Measurements from ENCODE around the gene BLTP3A.
A peak's percentile ranks its signal among the peaks of the same experiment; 100 is the strongest.
"Not testable (repeated sequence)": the region's sequence is repeated elsewhere in the genome, so short reads cannot be mapped to it uniquely, and the experiment has no call there.

BLTP3A gene

GRCh38 chr6:34791164-34791700 is 651 bp upstream of the BLTP3A start:
- DNase-seq = peak; percentile 34

GRCh38 chr6:34792605-34793500 is 970 bp downstream of the BLTP3A start:
- no peak for DNase-seq

DNA sequence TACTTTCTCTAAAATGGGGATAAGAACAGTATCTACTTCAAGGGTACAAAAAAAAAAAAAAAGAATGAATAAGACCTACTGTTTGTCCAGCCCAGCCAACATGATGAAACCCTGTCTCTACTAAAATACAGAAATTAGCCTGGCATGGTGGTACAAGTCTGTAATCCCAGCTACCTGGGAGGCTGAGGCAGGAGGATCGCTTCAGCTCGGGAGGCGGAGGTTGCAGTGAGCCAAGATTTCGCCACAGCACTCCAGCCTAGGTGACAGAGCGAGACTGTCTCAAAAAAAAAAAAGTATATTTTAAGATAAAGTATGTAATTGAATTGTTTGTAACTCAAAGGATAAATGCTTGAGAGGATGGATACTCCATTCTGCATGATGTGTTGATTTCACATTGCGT is 2.0 kb downstream of the BLTP3A start:
- DNase-seq = no peak

GRCh38 chr6:34795836-34796425 is 4.0 kb downstream of the BLTP3A start:
- no peak for DNase-seq

DNA sequence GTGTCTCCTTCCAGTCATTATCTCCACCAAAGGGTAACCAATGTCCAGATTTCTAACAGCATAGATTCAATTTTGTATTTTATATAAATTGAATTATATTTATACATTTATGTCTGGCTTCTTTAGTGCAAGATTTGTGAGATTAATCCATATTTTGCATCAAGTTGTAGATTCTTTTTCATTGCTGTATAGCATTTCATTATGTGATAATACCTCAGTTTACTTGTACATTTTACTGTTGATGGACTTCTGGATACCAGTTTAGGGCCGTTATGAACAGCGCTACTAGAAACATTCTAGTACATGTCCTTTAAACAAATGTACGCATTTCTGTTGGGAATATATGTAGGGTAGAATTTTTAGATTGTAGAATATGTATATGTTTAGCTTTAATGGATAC is 6.2 kb downstream of the BLTP3A start:
- no peak for DNase-seq

DNA sequence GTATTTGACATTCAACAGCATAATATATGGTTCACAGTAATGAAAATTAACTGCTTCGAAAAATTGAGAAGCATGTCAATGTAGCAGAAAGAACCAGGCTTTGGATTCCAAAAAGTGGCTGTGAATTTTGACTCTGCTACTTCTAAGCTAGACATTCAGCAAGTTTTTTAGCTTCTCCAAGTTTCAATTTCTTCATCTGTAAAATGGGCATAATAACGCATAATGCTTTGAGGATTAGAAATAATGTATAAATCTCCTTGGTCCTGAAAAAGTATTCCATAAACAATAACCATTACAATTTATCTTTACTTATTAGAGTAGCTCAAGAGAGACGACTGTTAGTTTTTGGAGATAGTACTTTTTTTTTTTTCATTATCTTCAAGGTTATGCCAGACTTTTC is 7.7 kb downstream of the BLTP3A start:
- no peak for DNase-seq

- DNase-seq = no peak
These were observed 12.7 kb downstream of the BLTP3A start for GRCh38 chr6:34804543-34804942.

- not testable (repeated sequence) for DNase-seq
These were observed 13.2 kb downstream of the BLTP3A start for GRCh38 chr6:34805074-34805473.

- no peak for DNase-seq
These were observed 15.0 kb downstream of the BLTP3A start for GRCh38 chr6:34806738-34807453.

DNA sequence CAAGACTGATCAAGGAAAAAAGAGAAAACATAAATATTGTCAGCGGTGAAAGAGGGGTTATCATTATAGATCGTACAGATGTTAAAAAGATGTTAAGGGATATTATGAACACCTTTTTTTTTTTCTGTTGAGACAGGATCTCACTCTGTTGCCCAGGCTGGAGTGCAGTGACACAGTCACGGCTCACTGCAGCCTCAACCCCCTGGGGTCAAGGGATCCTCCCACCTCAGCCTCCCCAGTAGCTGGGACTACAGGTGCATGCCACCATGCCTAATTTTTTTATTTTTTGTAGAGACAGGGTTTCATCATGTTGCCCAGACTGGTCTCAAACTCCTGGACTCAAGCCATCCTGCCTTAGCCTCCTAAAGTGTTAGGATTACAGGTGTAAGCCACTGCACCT is 16.6 kb downstream of the BLTP3A start:
- DNase-seq = not testable (repeated sequence)

- DNase-seq = not testable (repeated sequence)
These were observed 17.5 kb downstream of the BLTP3A start for GRCh38 chr6:34809419-34809818.

DNA sequence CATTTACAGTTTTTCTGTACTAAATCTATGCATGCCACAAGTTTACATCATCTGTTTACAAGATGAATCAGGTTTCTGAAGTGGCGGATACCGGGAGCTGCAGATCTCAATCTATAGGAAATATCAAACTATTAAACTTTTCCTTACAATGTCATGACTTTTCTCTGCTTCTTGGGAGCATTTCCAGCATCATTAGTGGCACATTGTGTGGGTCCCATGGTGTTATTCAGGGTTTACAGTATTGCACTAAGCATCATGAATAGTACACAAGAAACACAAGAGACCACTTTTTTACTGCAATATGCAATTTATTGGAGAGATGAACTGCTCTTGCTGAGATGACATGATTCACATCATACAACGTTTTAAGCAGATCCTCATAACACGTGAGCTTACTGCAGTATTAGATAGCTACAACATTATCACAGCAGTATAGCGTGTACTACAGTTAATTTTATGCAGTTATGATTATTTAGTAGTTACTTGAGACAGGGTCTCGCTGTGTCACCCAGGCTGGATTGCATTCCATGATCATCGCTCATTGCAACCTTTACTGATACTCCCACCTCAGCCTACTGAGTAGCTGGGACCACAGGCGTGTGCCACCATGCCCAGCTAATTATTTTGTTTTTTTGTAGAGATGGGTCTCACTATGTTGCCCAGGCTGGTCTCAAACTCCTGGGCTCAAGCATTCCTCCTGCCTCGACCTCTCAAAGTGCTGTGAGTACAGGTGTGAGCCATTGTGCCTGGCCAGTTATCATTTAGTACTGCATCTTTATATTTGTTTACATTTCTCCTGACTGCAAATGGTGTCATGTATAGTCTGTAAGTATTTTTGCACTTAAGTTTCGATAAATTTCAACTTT is 18.4 kb downstream of the BLTP3A start:
- DNase-seq = no peak

- DNase-seq = no peak
These were observed 19.2 kb downstream of the BLTP3A start for GRCh38 chr6:34810936-34811632.

DNA sequence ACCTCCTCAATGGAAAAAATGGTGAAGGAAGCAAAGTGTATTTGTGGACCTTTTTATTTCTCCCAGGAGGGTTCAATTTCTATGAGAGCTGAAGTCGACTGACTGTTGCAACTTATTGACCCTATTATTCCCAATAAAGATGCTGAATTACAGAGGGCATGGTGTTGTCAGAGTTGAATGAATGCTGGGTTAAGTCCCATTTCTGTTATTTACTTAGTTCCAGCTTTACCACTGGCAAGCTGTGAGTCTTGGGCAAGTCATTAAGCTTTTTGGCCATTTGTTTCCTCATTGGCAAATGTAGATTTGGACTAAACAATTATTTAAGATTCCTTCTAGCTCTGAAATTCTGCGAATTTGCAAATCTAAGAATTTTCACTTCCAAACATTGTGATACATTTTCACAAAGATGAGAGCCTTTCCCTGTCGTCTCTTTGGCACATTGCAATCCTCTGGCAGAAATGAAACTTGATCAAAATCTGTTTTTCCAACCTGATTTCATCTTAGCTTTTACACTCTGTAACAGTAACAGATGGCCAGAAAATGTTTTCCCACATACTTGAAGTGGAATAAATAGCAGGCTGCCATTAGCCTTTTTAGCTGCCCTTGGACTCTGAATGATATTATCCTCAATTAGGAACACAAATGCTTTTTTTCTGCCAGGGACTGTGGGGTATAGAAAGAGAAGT is 21.3 kb downstream of the BLTP3A start:
- DNase-seq = no peak

GRCh38 chr6:34816635-34817301 is 24.9 kb downstream of the BLTP3A start:
- DNase-seq = no peak

DNA sequence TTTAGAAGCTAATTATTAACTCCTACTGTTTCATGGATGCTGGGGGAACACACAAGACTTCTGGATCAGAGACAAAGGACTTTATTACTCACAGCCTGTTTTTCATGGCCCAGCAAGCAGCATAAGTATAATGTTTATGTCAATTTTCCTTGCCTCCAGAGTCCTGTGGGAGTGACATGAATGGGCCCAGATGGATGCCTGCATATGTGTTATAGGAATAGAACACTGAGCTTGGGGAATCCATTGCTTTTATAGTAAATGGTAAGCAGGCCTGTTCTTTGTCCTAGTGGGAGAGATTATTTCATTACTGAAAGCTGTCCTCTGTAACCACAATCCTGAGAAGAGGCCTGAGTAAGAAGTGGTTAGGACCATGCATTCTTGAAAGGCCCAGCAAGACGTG is 25.6 kb downstream of the BLTP3A start:
- no peak for DNase-seq

DNA sequence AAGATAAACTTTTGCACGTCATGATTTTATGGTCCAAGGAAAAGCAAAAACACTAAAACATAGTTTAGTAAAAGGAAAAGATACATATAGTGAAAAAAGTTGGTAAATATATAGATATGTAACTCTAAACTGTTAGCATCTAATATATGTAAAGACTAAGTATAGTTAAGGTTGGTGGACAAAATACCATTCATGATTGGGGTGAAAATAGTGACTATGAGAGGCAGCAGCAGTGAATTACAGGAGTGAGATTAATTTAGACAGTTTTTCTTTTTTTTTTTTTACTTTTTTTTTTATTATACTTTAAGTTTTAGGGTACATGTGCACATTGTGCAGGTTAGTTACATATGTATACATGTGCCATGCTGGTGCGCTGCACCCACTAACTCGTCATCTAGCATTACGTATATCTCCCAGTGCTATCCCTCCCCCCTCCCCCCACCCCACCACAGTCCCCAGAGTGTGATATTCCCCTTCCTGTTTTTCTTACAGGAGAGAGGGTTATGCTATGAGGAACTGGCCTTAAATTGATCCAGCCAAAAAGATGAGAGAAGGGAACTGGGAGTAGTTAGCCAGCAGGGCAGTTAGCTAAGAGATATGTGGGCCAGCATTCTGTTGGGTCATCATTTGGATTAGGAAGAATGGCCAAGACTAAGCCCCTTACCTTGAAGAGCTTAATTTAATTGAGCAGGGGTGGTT is 27.1 kb downstream of the BLTP3A start:
- DNase-seq = not testable (repeated sequence)

DNA sequence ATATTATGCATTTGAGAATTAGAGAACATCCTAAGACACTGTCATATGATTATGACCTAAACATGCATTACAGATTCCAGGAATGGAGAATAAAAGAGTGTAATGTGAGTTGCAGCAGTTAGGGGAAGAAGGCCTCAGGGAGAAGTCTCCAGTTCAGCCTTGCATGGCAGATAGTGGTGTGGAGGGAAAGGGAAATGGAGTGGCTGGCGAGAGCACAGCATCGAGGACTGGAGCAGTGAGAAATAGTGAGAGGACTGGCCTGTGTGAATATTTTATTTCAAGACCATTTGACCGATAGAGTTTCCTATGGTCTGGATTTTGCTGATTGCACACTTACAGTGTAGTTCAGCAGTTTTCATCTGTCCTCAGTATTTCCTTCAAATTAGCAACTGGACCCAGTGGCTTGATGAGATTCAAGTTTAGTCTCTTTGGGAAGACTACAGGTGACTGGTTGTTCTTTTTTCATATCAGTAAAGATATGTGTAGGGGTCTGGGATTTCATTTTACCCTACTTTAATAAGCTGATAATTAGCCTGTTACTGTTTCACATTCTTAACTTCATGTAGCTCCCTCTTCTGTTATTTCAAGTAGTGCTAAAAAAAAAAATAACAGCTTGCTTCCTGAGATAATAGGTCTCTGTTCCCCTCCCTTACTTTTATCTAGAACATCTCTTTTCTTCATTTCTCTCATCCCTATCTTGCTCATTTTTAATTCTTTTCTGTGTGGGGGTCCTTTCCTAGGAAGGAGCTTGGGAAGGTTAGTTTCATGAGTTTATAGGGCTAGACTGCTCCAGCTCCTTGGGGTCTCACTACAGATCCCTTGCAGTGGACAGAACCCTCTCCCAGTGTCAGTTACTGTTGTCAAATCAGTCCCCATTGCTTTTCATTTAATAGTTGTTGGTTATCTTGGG is 27.9 kb downstream of the BLTP3A start:
- DNase-seq = no peak

- DNase-seq = no peak
These were observed 37.3 kb downstream of the BLTP3A start for GRCh38 chr6:34829137-34829536.

All from activated CD4-positive, alpha-beta T cell treated with anti-CD3 and anti-CD28 coated beads, Interleukin-2, amount 50 U/mL, for 1 hour (primary cell).